ENCODE data around the gene OR2A5. TPM values are rescaled to one million over a fixed set of nuclear protein-coding genes. Genes with fewer than 3 reads are reported as not detected.

Gene OR2A5
- total RNA-seq, 1 donor from 2014 or later: not detected

- H3K27me3 ChIP-seq (ENCODE audit: insufficient read depth, low read length): no peaks in the 10 kb centered on the region
- no peak overlapping the region for H2AFZ ChIP-seq (ENCODE audit: low read depth, low read length)
- TF ChIP-seq EZH2 (IDR thresholded peaks at IDR 0.05; ENCODE audit: insufficient read depth, low read length): no peak
- TF ChIP-seq CTCF (IDR thresholded peaks at IDR 0.05; ENCODE audit: insufficient read depth, low read depth, low read length): no peak
- no peaks in the 10 kb centered on the region for H3K36me3 ChIP-seq (ENCODE audit: insufficient read depth, low read length)
- no peak overlapping the region for H3K4me2 ChIP-seq (ENCODE audit: low read length)
- no peaks in the 10 kb centered on the region for H3K27me3 Mint-ChIP-seq (ENCODE audit: low read depth, unreplicated experiment)
- no peak overlapping the region for H3K27ac Mint-ChIP-seq (ENCODE audit: unreplicated experiment)
- no peaks in the 10 kb centered on the region for H4K20me1 ChIP-seq (ENCODE audit: insufficient read depth, low read length)
- H3K36me3 Mint-ChIP-seq (ENCODE audit: low read depth, unreplicated experiment): no peaks in the 10 kb centered on the region
- no peaks in the 10 kb centered on the region for H3K9me3 ChIP-seq (ENCODE audit: insufficient read depth, low read depth, low read length)
- no peak for FAIRE-seq
- no peaks in the 10 kb centered on the region for H3K4me1 Mint-ChIP-seq (ENCODE audit: low read depth, unreplicated experiment)
- no peak overlapping the region for H3K27ac ChIP-seq (ENCODE audit: low read depth, low read length)
- no peaks in the 10 kb centered on the region for H3K79me2 ChIP-seq (ENCODE audit: insufficient read depth, low read length)
- H3K4me3 Mint-ChIP-seq (ENCODE audit: unreplicated experiment): no peak overlapping the region
- no peak for DNase-seq (ENCODE audit: low read depth)
- no peak overlapping the region for H3K4me3 ChIP-seq (ENCODE audit: insufficient read depth, low read depth, low read length)
- H3K9me3 Mint-ChIP-seq (ENCODE audit: unreplicated experiment): no peaks in the 10 kb centered on the region
- H3K9ac ChIP-seq (ENCODE audit: low read length): no peak overlapping the region
- H3K4me1 ChIP-seq (ENCODE audit: insufficient read depth, low read length): no peaks in the 10 kb centered on the region
Observed at GRCh38 chr7:144027974-144028373, 20.8 kb upstream of the OR2A5 start.

DNA sequence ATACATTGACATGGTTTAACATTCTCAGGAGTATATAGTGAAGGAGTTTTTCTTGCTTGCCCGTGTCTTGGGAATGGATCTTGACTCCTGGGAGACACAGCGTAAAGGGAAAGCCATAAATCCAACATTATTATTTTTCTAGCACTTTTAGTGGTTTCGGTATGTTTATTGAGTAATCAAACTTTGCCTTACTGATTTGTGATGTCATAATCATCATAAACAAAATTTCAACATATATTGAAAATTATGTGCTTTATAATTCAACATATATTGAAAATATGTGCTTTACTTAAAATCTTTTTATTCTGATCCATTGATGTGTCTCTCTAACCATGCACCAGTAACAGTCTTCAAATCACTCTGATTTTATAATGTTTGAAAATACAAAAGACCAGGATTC is 20.2 kb upstream of the OR2A5 start:
- H3K36me3 ChIP-seq (ENCODE audit: insufficient read depth, low read length): no peaks in the 10 kb centered on the region
- H3K4me3 ChIP-seq (ENCODE audit: insufficient read depth, low read depth, low read length): no peak overlapping the region
- H3K27ac ChIP-seq (ENCODE audit: low read depth, low read length): no peak overlapping the region
- no peak for FAIRE-seq
- DNase-seq (ENCODE audit: low read depth): no peak
- H2AFZ ChIP-seq (ENCODE audit: low read depth, low read length): no peak overlapping the region
- H3K27ac Mint-ChIP-seq (ENCODE audit: unreplicated experiment): no peak overlapping the region
- no peaks in the 10 kb centered on the region for H3K27me3 Mint-ChIP-seq (ENCODE audit: low read depth, unreplicated experiment)
- H3K9me3 Mint-ChIP-seq (ENCODE audit: unreplicated experiment): no peaks in the 10 kb centered on the region
- H4K20me1 ChIP-seq (ENCODE audit: insufficient read depth, low read length): no peaks in the 10 kb centered on the region
- no peaks in the 10 kb centered on the region for H3K27me3 ChIP-seq (ENCODE audit: insufficient read depth, low read length)
- H3K9me3 ChIP-seq (ENCODE audit: insufficient read depth, low read depth, low read length): no peaks in the 10 kb centered on the region
- no peak overlapping the region for H3K9ac ChIP-seq (ENCODE audit: low read length)
- no peaks in the 10 kb centered on the region for H3K4me1 ChIP-seq (ENCODE audit: insufficient read depth, low read length)
- H3K79me2 ChIP-seq (ENCODE audit: insufficient read depth, low read length): no peaks in the 10 kb centered on the region
- no peaks in the 10 kb centered on the region for H3K4me1 Mint-ChIP-seq (ENCODE audit: low read depth, unreplicated experiment)
- TF ChIP-seq CTCF (IDR thresholded peaks at IDR 0.05; ENCODE audit: insufficient read depth, low read depth, low read length): no peak
- no peak for TF ChIP-seq EZH2 (IDR thresholded peaks at IDR 0.05; ENCODE audit: insufficient read depth, low read length)
- no peak overlapping the region for H3K4me3 Mint-ChIP-seq (ENCODE audit: unreplicated experiment)
- H3K4me2 ChIP-seq (ENCODE audit: low read length): no peak overlapping the region
- H3K36me3 Mint-ChIP-seq (ENCODE audit: low read depth, unreplicated experiment): no peaks in the 10 kb centered on the region

DNA sequence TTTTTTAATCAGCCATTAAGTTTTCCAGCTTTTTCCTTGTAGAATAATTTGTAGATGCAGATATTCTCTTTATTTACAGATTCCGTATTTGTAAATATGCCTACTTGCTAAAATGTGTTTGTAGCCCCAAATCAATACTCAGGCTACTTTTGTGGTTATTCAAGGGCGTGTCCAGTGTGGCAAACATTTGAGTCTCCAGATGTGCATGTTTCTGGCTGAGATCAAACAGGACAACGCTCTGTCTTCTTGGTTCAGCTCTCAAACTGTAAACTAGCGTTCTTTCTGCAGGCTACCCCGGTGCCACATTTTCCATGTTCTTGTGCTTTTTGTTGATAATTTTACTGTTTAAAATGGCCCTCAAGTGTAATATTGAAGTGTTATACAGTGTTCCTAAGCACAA is 16.2 kb upstream of the OR2A5 start:
- H3K36me3 Mint-ChIP-seq (ENCODE audit: low read depth, unreplicated experiment): no peaks in the 10 kb centered on the region
- H4K20me1 ChIP-seq (ENCODE audit: insufficient read depth, low read length): no peaks in the 10 kb centered on the region
- H3K9ac ChIP-seq (ENCODE audit: low read length): no peak overlapping the region
- FAIRE-seq (no peak), DNase-seq (ENCODE audit: low read depth) (no peak)
- no peaks in the 10 kb centered on the region for H3K27me3 Mint-ChIP-seq (ENCODE audit: low read depth, unreplicated experiment)
- TF ChIP-seq CTCF (IDR thresholded peaks at IDR 0.05; ENCODE audit: insufficient read depth, low read depth, low read length) (no peak), EZH2 (IDR thresholded peaks at IDR 0.05; ENCODE audit: insufficient read depth, low read length) (no peak)
- no peak overlapping the region for H3K4me3 ChIP-seq (ENCODE audit: insufficient read depth, low read depth, low read length)
- no peak overlapping the region for H3K27ac ChIP-seq (ENCODE audit: low read depth, low read length)
- no peaks in the 10 kb centered on the region for H3K9me3 Mint-ChIP-seq (ENCODE audit: unreplicated experiment)
- peaks cover 1% of the 10 kb centered on the region for H3K4me1 Mint-ChIP-seq (ENCODE audit: low read depth, unreplicated experiment)
- no peak overlapping the region for H3K27ac Mint-ChIP-seq (ENCODE audit: unreplicated experiment)
- H3K4me3 Mint-ChIP-seq (ENCODE audit: unreplicated experiment): no peak overlapping the region
- no peaks in the 10 kb centered on the region for H3K27me3 ChIP-seq (ENCODE audit: insufficient read depth, low read length)
- H3K9me3 ChIP-seq (ENCODE audit: insufficient read depth, low read depth, low read length): no peaks in the 10 kb centered on the region
- no peaks in the 10 kb centered on the region for H3K79me2 ChIP-seq (ENCODE audit: insufficient read depth, low read length)
- no peaks in the 10 kb centered on the region for H3K36me3 ChIP-seq (ENCODE audit: insufficient read depth, low read length)
- no peak overlapping the region for H3K4me2 ChIP-seq (ENCODE audit: low read length)
- H2AFZ ChIP-seq (ENCODE audit: low read depth, low read length): no peak overlapping the region
- no peaks in the 10 kb centered on the region for H3K4me1 ChIP-seq (ENCODE audit: insufficient read depth, low read length)

All from astrocyte (in vitro differentiated cells and primary cell).